AG09319 (cell line): ENCODE measurements around the gene GJD2.

Source experiments
- DNase-seq: peaks from one replicate; pipeline ENCODE4 v3.0.0-alpha.2; 2010; ENCODE audit warnings: low read depth; ENCODE audit errors: extremely low read depth
- TF ChIP-seq, protein P1 (sequence below): IDR thresholded peaks from 2 replicates; pipeline ENCODE4 v1.5.1; 2011; ENCODE audit warnings: low read depth, mild to moderate bottlenecking, inconsistent platforms, low read length, moderate library complexity

GJD2 gene

DNA sequence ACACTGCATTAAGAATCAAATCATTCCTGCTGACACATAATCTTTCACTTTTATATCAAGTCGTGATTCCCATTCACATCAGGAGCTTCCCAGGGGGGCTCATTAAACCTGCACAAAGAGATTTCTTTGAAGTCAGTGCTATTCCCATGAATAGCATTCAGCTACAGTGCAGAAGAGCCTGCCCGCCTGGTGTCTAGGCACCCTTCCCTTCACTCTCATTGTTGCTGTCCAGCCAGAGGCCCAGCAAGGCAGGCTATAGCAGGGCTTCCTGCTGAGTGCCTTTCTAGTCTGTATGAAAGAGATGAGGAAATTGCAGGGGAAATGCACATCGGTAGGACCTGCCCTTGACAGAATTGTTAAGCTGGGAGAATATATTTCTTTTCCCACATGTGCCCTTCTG is 4.5 kb upstream of the GJD2 start:
- TF ChIP-seq, protein P1, sequence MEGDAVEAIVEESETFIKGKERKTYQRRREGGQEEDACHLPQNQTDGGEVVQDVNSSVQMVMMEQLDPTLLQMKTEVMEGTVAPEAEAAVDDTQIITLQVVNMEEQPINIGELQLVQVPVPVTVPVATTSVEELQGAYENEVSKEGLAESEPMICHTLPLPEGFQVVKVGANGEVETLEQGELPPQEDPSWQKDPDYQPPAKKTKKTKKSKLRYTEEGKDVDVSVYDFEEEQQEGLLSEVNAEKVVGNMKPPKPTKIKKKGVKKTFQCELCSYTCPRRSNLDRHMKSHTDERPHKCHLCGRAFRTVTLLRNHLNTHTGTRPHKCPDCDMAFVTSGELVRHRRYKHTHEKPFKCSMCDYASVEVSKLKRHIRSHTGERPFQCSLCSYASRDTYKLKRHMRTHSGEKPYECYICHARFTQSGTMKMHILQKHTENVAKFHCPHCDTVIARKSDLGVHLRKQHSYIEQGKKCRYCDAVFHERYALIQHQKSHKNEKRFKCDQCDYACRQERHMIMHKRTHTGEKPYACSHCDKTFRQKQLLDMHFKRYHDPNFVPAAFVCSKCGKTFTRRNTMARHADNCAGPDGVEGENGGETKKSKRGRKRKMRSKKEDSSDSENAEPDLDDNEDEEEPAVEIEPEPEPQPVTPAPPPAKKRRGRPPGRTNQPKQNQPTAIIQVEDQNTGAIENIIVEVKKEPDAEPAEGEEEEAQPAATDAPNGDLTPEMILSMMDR, result no peak
- no peak for DNase-seq

DNA sequence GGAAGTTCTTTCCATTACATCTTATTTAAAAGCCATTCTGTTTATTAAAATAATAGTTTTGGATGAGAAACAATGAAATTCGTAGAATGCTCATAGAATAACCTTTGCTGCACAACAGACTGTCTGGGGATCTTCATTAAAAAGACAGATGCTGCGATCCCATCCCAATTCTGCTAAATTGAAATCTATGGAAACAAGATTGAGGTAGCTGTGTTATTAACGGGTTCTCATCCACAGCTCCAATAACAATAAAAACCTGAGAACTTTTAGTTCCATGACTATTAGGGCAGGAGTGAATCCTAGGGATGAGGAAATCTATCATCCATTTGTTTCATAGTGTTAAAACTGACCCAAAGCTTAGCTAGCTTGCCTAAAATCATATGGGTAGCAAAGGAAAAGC is 2.5 kb upstream of the GJD2 start:
- TF ChIP-seq, protein P1, result no peak
- no peak for DNase-seq

DNA sequence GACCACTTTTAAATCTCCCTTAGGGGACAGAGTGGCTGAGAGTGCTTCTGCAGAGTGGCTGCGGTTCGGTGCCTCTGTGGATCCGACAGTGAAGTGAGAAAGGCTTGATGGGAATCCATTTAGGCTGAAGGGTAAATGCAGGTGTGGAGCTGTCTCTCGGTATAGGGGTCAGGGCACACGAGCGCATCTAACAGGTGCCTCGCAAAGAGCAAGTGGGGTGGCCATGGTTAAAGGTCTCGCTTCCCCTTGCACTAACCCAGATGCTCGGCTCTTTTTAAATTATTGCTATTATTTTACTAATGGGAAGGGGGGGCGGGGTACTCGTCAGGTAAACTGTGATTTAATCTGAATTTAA is 598 bp upstream of the GJD2 start:
- TF ChIP-seq, protein P1, result no peak
- no peak for DNase-seq

DNA sequence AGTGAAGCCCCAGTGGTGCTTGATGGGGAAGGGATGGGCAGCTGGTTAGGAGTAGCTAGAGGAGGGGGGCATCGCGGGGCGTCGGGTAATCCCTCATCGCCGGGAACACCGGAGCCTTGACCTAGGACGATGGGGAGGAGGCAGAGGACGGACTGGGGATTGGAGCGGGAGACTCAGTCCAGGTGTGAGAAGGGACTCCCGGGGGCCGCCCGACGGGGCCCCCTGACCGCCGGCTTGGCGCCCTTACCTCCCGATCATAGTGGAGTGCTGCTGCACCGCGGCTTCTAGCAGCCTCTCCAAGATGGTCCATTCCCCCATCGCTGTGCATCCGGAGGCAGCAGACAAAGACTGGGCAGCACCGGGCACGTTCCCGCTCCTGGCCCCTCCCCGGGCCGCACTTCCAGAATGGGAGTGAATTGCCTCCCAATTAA is 612 bp downstream of the GJD2 start:
- TF ChIP-seq, protein P1, result no peak
- no peak for DNase-seq

DNA sequence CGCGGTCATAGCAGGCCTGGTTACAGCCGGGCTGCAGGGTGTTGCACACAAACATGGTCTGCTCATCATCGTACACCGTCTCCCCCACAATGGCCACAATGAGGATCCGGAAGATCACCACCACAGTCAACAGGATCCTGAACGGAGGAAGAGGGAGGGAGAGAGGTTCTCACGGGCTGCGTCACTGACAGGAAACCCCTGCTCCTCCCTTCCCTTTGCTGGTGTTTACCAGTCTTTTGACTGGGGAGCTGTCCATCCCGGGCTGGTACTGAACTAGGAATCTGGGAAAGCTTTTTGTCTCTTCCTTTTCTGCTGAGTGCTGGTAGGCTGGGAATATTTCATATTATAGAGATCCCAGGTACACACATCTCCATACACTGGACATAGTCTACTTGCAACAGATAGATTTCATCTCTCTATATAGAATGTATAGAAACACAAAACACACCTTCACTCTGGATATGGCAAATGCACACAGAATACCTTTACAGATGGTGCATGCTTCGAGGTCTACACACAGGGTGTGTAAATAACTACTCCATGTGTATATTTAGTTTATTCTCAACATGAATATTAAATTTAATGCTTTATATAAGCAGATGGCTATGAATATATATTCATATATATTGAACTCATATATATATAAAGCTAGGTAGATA is 1.4 kb downstream of the GJD2 start:
- TF ChIP-seq, protein P1, result no peak

DNA sequence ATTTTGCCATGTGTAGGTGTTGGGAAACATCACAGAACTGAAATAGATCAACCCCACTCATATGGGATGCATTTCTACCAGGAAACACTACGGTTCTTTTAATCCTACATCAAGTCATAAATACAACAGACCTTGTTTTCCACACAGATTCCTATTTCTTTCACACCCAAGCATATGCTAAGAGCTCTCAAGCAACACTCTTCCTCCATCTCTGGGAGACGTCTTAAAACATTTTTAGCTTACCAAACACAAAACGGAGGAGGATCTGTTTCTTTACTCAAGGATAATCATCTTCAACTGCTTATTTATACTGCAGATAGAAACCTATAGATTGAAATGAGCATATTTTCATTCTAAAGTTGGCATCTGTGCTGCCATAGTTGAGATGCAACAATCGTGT is 5.1 kb downstream of the GJD2 start:
- no peak for DNase-seq
- TF ChIP-seq, protein P1, result no peak

More for the DNA sequence above, 1.4 kb downstream of the GJD2 start:
- DNase-seq, result no peak

DNA sequence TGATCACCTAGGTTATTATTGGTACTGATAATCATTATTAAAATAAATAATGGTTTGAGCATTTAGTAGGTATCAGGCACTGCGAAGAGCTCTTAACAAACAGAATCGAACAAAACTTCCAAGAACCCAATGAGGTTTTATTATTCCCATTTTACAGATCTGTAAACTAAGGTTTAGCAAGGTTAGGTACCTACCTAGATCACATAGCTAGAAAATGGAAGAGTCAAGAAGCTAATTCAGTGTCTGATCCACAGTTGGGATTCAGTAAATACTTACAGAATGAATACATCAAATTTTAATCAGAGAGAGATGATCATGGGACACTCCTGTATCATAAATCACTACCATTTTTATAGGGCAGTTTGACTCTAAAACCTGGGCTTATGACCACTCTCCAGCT is 15.5 kb downstream of the GJD2 start:
- DNase-seq, result no peak
- TF ChIP-seq, protein P1, result no peak
